HG03442 (cell line): ENCODE data around the gene LPAR6.
"Not testable (repeated sequence)": the region's sequence is repeated elsewhere in the genome, so short reads cannot be mapped to it uniquely, and the experiment has no call there.

Experiments
- ATAC-seq: cut with Tn5 transposase; IDR thresholded peaks from one replicate; pipeline ENCODE4 v1.9.1; 2021; ENCODE audit warnings: mild to moderate bottlenecking, moderate library complexity; ENCODE audit not compliant: unreplicated experiment

Gene LPAR6

GRCh38 chr13:48412881-48413351, at the start of gene LPAR6:
TSS of gene LPAR6 (minus strand) at chr13:48413113. CDS start at chr13:48412423, 690 bp downstream.
- ATAC-seq, result no peak

- no peak for ATAC-seq
Measured at GRCh38 chr13:48457578-48458242, 44.8 kb upstream of the LPAR6 start.

- ATAC-seq, result no peak
Measured at GRCh38 chr13:48456546-48456945, 43.6 kb upstream of the LPAR6 start.

GRCh38 chr13:48451196-48451595, 38.3 kb upstream of the LPAR6 start:
- not testable (repeated sequence) for ATAC-seq

- no peak for ATAC-seq
Measured at GRCh38 chr13:48449656-48450055, 36.7 kb upstream of the LPAR6 start.

- no peak for ATAC-seq
Measured at GRCh38 chr13:48448959-48449614, 36.2 kb upstream of the LPAR6 start.

- ATAC-seq, result no peak
Measured at GRCh38 chr13:48448285-48448958, 35.5 kb upstream of the LPAR6 start.

GRCh38 chr13:48446464-48446863, 33.6 kb upstream of the LPAR6 start:
- no peak for ATAC-seq

GRCh38 chr13:48443442-48444208, 30.7 kb upstream of the LPAR6 start:
- ATAC-seq, result no peak

- no peak for ATAC-seq
Measured at GRCh38 chr13:48437371-48437770, 24.5 kb upstream of the LPAR6 start.

GRCh38 chr13:48436661-48437288, 23.9 kb upstream of the LPAR6 start:
- ATAC-seq, result no peak

GRCh38 chr13:48434200-48434599, 21.3 kb upstream of the LPAR6 start:
- ATAC-seq, result no peak

GRCh38 chr13:48431987-48432615, 19.2 kb upstream of the LPAR6 start:
- ATAC-seq, result no peak

- no peak for ATAC-seq
Measured at GRCh38 chr13:48431431-48431830, 18.5 kb upstream of the LPAR6 start.

- ATAC-seq, result peak; percentile 70
Measured at GRCh38 chr13:48429886-48430285, 17.0 kb upstream of the LPAR6 start.

- ATAC-seq, result no peak
Measured at GRCh38 chr13:48429036-48429435, 16.1 kb upstream of the LPAR6 start.

GRCh38 chr13:48426755-48427298, 13.9 kb upstream of the LPAR6 start:
- not testable (repeated sequence) for ATAC-seq

- no peak for ATAC-seq
Measured at GRCh38 chr13:48426052-48426451, 13.1 kb upstream of the LPAR6 start.

GRCh38 chr13:48424212-48424611, 11.3 kb upstream of the LPAR6 start:
- ATAC-seq, result no peak

- ATAC-seq, result not testable (repeated sequence)
Measured at GRCh38 chr13:48422003-48422402, 9.1 kb upstream of the LPAR6 start.
